ENCODE results near the gene CACNB3.

Gene CACNB3

GRCh38 chr12:48823281-48823680 lies 5.0 kb downstream of the CACNB3 start:
- Histone ChIP-seq H3K4me1 (no peaks in the 10 kb centered on the region), H3K4me3 (ENCODE audit: low read depth, low read length) (no peak overlapping the region), H3K36me3 (ENCODE audit: control insufficient read depth, insufficient read depth, low read length) (no peaks in the 10 kb centered on the region), H3K27ac (no peak overlapping the region), H3K9me3 (ENCODE audit: control insufficient read depth, low read length) (no peaks in the 10 kb centered on the region), H3K9ac (no peak overlapping the region), H3K79me2 (no peaks in the 10 kb centered on the region), H3K27me3 (ENCODE audit: control insufficient read depth, insufficient read depth, low read length) (no peaks in the 10 kb centered on the region), H2AFZ (no peak overlapping the region), H3K4me2 (ENCODE audit: low read length) (no peak overlapping the region)
- TF ChIP-seq CTCF (IDR thresholded peaks at IDR 0.05), result no peak

GRCh38 chr12:48824112-48824511 lies 5.8 kb downstream of the CACNB3 start:
- H3K4me1 ChIP-seq, result no peaks in the 10 kb centered on the region
- H3K9ac ChIP-seq, result no peak overlapping the region
- no peaks in the 10 kb centered on the region for H3K36me3 ChIP-seq (ENCODE audit: control insufficient read depth, insufficient read depth, low read length)
- H3K79me2 ChIP-seq, result no peaks in the 10 kb centered on the region
- no peak overlapping the region for H3K27ac ChIP-seq
- H3K9me3 ChIP-seq (ENCODE audit: control insufficient read depth, low read length), result no peaks in the 10 kb centered on the region
- no peak overlapping the region for H2AFZ ChIP-seq
- TF ChIP-seq CTCF (IDR thresholded peaks at IDR 0.05), result no peak
- no peaks in the 10 kb centered on the region for H3K27me3 ChIP-seq (ENCODE audit: control insufficient read depth, insufficient read depth, low read length)
- no peak overlapping the region for H3K4me2 ChIP-seq (ENCODE audit: low read length)
- no peak overlapping the region for H3K4me3 ChIP-seq (ENCODE audit: low read depth, low read length)

DNA sequence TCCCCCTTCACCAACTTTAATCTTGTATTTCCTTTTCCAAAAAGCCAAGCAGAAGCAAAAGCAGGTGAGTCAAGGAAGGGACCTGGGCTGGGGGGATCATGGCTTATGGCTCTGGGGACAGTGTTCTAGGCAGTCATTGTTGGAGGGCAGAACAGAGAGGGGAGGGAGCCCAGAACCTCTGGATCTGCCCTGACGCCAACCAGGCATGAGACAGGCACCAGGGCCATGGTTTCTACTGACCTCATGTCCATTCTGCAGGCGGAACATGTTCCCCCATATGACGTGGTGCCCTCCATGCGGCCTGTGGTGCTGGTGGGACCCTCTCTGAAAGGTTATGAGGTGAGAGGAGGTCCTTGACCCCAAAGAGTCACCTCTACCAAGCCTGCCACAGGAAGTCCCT lies 6.6 kb downstream of the CACNB3 start:
- H3K4me1 ChIP-seq, result no peaks in the 10 kb centered on the region
- no peaks in the 10 kb centered on the region for H3K27me3 ChIP-seq (ENCODE audit: control insufficient read depth, insufficient read depth, low read length)
- H3K79me2 ChIP-seq, result no peaks in the 10 kb centered on the region
- H3K9ac ChIP-seq, result no peak overlapping the region
- H3K4me2 ChIP-seq (ENCODE audit: low read length), result no peak overlapping the region
- no peaks in the 10 kb centered on the region for H3K9me3 ChIP-seq (ENCODE audit: control insufficient read depth, low read length)
- no peak overlapping the region for H2AFZ ChIP-seq
- TF ChIP-seq CTCF (IDR thresholded peaks at IDR 0.05), result no peak
- H3K4me3 ChIP-seq (ENCODE audit: low read depth, low read length), result no peak overlapping the region
- H3K36me3 ChIP-seq (ENCODE audit: control insufficient read depth, insufficient read depth, low read length), result no peaks in the 10 kb centered on the region
- no peak overlapping the region for H3K27ac ChIP-seq

DNA sequence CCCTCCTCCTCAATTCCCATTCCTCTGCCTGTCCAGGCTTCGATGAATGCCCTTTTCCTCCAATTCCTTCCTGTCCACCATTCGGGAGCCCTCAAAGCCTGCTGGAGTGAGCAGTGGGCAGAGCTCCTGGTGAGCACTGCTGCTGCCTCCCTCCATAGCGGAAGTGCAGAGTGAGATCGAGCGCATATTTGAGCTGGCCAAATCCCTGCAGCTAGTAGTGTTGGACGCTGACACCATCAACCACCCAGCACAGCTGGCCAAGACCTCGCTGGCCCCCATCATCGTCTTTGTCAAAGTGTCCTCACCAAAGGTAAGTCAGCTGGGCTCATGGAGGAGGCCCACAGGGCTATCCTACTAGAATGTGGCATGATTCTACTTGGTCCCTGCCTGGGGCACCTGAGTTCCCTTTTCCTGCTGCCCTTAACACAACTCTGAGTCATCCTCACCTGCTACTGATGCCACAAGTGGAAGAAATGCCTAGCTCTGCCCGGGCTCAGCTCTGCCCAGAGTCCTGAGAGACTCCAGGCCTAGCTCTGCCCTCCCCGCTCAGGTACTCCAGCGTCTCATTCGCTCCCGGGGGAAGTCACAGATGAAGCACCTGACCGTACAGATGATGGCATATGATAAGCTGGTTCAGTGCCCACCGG lies 8.0 kb downstream of the CACNB3 start:
- Histone ChIP-seq H3K4me3 (ENCODE audit: low read depth, low read length) (no peak overlapping the region), H3K9me3 (ENCODE audit: control insufficient read depth, low read length) (no peaks in the 10 kb centered on the region), H3K4me1 (no peaks in the 10 kb centered on the region), H3K79me2 (no peaks in the 10 kb centered on the region), H3K27ac (no peak overlapping the region), H3K27me3 (ENCODE audit: control insufficient read depth, insufficient read depth, low read length) (no peaks in the 10 kb centered on the region), H3K36me3 (ENCODE audit: control insufficient read depth, insufficient read depth, low read length) (no peaks in the 10 kb centered on the region), H2AFZ (no peak overlapping the region), H3K4me2 (ENCODE audit: low read length) (no peak overlapping the region), H3K9ac (no peak overlapping the region)
- no peak for TF ChIP-seq CTCF (IDR thresholded peaks at IDR 0.05)

GRCh38 chr12:48827026-48827425 lies 8.7 kb downstream of the CACNB3 start:
- Histone ChIP-seq H3K27ac (no peak overlapping the region), H3K27me3 (ENCODE audit: control insufficient read depth, insufficient read depth, low read length) (no peaks in the 10 kb centered on the region), H3K4me1 (no peaks in the 10 kb centered on the region), H2AFZ (no peak overlapping the region), H3K36me3 (ENCODE audit: control insufficient read depth, insufficient read depth, low read length) (no peaks in the 10 kb centered on the region), H3K9me3 (ENCODE audit: control insufficient read depth, low read length) (no peaks in the 10 kb centered on the region), H3K9ac (no peak overlapping the region), H3K4me3 (ENCODE audit: low read depth, low read length) (no peak overlapping the region), H3K79me2 (no peaks in the 10 kb centered on the region), H3K4me2 (ENCODE audit: low read length) (no peak overlapping the region)
- no peak for TF ChIP-seq CTCF (IDR thresholded peaks at IDR 0.05)

Data from parathyroid adenoma (tissue), 2 donors.